ENCODE measurements around the gene TMEM273.
A peak's percentile ranks its signal among the peaks of the same experiment; 100 is the strongest.

Gene TMEM273

DNA sequence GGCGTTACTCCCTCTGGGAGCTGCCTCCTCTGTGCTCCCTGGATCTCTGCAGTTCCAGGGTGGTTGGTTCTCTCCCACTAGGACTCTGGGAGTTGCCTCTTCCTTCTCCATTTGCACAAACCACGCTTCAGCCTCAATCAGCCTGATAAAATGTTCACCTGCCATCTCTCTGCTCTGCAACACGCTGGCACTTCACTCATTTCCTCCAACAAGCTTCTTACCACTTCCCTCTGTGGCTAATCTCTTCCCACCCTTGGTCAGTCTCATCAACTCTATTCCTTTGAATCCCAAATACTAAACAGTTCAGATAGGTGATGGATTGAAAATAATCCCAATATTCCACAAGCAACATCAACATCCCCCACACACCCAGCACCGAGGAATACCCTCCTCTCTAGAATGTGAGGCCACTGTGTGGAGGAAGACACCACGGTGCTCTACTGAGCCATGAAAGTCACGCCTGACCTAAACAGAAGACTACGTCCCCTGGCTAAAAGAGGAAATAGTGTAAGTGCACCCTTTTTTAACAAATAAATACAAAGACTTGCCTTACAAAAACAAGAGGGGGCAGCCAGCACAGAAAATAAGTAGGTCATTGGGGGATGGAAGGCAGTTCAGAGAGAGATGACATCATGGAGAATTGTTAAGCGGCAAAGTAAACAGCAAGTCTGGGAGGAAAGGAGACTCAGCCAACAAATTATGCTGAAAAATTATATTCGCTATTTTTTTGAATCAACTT, 52.4 kb downstream of the TMEM273 start:
- DNase-seq (ENCODE audit: low read depth) = peak; percentile 74
- TF ChIP-seq, protein P1, sequence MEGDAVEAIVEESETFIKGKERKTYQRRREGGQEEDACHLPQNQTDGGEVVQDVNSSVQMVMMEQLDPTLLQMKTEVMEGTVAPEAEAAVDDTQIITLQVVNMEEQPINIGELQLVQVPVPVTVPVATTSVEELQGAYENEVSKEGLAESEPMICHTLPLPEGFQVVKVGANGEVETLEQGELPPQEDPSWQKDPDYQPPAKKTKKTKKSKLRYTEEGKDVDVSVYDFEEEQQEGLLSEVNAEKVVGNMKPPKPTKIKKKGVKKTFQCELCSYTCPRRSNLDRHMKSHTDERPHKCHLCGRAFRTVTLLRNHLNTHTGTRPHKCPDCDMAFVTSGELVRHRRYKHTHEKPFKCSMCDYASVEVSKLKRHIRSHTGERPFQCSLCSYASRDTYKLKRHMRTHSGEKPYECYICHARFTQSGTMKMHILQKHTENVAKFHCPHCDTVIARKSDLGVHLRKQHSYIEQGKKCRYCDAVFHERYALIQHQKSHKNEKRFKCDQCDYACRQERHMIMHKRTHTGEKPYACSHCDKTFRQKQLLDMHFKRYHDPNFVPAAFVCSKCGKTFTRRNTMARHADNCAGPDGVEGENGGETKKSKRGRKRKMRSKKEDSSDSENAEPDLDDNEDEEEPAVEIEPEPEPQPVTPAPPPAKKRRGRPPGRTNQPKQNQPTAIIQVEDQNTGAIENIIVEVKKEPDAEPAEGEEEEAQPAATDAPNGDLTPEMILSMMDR (conservative IDR thresholded peaks at IDR 0.05; ENCODE audit: low read depth, low read length) = no peak

DNA sequence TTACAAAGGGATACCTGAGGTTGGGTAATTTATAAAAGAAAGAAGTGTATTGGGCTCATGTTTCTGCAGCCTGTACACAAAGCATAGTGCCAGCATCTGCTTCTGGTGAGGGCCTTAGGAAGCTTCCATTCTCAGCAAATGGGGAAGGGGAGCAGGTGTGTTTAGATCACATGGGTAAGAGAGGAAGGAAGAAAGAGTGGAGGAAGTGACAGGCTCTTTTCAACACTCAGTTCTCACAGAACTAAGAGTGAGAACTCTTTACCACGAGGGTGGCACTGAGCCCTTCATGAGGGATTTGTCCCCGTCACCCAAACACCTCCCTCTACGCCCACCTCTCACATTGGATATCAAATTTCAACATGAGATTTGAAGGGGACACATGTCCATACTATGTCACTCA, 53.9 kb downstream of the TMEM273 start:
- no peak for DNase-seq (ENCODE audit: low read depth)
- no peak overlapping the region for H3K4me3 ChIP-seq (ENCODE audit: low read depth, low read length)
- TF ChIP-seq, protein P1 (conservative IDR thresholded peaks at IDR 0.05; ENCODE audit: low read depth, low read length) = no peak

More for the DNA sequence above, 52.4 kb downstream of the TMEM273 start:
- H3K4me3 ChIP-seq (ENCODE audit: low read depth, low read length) = no peak overlapping the region

DNA sequence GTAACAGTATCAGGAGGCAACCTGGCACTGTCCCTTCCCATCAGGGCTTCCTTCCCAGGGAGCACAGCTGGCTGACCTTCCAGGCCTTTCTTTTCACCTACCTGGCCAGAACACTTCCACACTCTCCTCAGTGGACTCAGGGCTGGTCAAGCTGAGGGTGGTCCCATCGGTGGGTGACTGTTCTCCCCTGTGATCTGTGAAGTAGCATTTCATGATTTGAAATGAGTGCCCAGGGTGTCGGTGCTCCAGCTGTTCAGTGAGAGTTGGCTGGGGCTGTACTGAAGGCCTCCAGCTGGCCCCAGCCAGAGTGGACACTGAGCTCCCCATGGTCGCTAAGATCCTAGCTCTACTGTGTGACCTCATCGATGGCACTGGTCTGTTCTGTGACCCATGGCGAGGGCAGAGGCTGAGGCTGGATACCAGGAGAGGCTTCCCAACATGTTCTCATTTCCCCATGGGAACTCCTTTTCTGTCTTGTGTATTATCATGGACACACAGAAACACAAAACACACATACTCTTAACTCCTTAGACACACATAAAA, 54.4 kb downstream of the TMEM273 start, which contains the start of gene FAM170B:
TSS of gene FAM170B (minus strand) at position 316 of the 543 bp plus-strand sequence. CDS start at position 213, 103 bp downstream.
- TF ChIP-seq, protein P1 (conservative IDR thresholded peaks at IDR 0.05; ENCODE audit: low read depth, low read length) = no peak
- DNase-seq (ENCODE audit: low read depth) = no peak
- no peak within 1 kb of the TSS for H3K4me3 ChIP-seq (ENCODE audit: low read depth, low read length)

DNA sequence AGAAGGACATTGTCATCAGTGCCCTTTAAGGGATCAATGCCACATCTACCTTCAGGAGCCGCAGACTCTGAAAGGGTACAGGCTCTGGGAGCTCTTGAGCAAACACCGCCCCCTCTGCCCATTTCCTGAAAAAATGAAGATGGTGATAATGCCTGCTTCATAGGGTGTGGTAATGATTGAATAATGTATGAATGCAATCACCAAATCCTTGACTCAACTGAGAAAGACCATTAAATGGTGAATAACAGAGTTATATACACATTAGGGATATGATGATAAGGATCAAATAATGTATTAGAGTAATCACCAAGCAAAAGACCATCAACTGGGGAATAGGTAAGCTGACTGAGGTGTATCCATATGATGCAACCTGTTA, 55.8 kb downstream of the TMEM273 start:
- TF ChIP-seq, protein P1 (conservative IDR thresholded peaks at IDR 0.05; ENCODE audit: low read depth, low read length) = no peak
- no peak for DNase-seq (ENCODE audit: low read depth)

DNA sequence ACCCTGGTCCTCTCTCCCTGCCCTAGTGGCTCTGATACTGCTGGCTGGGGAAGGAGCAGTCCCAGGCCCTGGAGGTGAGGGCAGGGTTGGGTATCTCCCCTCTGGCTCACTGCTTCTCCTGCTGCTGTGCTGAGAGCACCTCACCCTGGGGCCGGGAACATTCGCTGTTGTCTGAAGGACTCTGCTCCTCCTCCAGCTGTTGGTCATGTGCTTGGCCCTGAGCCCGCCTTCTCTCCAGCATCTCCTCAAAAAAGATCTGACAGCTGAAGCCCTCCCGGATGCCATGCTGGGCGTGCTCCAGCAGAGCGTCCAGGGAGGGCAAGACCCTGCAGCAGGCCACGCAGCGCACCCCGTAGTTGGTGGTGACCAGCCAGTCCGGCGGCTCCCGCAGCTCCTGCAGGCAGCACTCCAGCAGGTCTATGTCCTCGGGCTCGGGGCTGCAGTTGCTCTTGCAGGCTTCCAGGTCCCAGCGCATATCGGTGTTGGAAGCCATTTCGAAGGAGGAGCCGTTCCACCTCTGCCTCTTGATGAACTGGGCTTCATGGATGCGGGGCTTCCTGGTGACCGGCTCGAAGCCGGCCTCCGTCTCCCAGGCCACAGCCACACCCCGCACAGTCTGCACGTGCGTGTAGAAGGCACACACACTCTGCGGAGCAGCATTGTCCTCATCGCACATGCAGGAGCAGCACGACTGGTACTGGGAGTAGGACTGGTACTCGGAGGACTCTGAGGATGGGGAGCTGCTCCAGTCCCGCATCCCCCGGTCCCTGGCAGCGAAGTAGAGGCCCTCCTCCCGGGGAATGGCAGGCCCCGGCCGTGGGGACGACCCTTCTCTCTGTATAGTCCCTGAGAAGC, 56.5 kb downstream of the TMEM273 start:
- no peak for DNase-seq (ENCODE audit: low read depth)
- no peak overlapping the region for H3K4me3 ChIP-seq (ENCODE audit: low read depth, low read length)
- TF ChIP-seq, protein P1 (conservative IDR thresholded peaks at IDR 0.05; ENCODE audit: low read depth, low read length) = no peak

More for the DNA sequence above, 55.8 kb downstream of the TMEM273 start:
- H3K4me3 ChIP-seq (ENCODE audit: low read depth, low read length) = no peak overlapping the region

DNA sequence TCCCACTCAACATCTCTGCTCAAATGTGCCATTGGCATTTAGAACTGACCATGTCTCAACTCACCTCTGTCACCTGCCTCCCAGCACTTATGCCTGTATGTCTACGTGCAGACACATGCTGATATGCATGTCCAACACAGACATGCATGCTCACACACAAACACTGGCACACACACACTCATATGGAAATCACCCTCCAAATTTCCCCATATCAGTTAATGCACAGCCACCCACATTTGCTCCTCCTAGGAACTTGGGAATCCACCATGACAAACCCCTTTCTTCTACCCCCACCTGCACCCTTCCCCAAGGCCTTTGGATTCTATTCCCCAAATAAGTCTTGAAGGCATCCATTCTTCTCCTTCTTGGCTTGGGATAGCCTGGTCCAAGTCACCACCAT, 58.8 kb downstream of the TMEM273 start:
- DNase-seq (ENCODE audit: low read depth) = no peak
- no peak overlapping the region for H3K4me3 ChIP-seq (ENCODE audit: low read depth, low read length)
- TF ChIP-seq, protein P1 (conservative IDR thresholded peaks at IDR 0.05; ENCODE audit: low read depth, low read length) = no peak

Measured in choroid plexus epithelial cell (primary cell).